GM23248 (cell line): ENCODE measurements around the gene PPP2R2B.

ENCODE experiments used
- EZH2 ChIP-seq: fragments of 200-600 bp; sonication (generic); IDR thresholded peaks from 2 replicates; pipeline ENCODE4 v1.6.1; 2018; ENCODE audit warnings: antibody characterized with exemption, mild to moderate bottlenecking; ENCODE audit not compliant: insufficient read depth, poor library complexity, severe bottlenecking
- EZH2phosphoT487 ChIP-seq: fragments of 200-600 bp; sonication (generic); IDR thresholded peaks from 2 replicates; pipeline ENCODE4 v1.6.1; 2018; ENCODE audit warnings: antibody characterized with exemption, moderate library complexity, mild to moderate bottlenecking, low read depth; ENCODE audit not compliant: insufficient read depth

DNA sequence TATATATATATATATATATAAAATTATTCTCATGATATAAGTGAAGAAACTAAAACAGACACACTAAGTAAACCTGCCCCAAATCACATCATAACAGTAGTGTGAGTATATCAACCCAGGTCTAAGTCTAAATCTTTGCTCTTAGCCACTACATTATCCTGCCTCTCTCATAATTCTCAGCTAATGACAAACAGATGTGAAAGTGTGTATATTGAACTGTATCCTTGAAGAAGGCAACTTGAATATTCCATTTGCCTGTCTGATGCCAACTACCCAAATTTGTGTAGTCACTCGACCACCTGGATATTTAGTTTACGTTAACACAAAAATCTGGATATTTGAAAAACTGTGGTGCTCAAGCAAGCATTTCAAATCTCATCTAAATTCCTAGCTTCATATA lies 97.4 kb downstream of the PPP2R2B start:
- TF ChIP-seq EZH2 (no peak), EZH2phosphoT487 (no peak)
